Islet precursor cell (in vitro differentiated cells): ENCODE measurements around the gene NDOR1.
"Not testable (repeated sequence)": the region's sequence is repeated elsewhere in the genome, so short reads cannot be mapped to it uniquely, and the experiment has no call there.

ENCODE experiments used
- DNase-seq: peaks from one replicate; pipeline ENCODE4 v3.0.0-alpha.2; 2018

The NDOR1 gene

DNA sequence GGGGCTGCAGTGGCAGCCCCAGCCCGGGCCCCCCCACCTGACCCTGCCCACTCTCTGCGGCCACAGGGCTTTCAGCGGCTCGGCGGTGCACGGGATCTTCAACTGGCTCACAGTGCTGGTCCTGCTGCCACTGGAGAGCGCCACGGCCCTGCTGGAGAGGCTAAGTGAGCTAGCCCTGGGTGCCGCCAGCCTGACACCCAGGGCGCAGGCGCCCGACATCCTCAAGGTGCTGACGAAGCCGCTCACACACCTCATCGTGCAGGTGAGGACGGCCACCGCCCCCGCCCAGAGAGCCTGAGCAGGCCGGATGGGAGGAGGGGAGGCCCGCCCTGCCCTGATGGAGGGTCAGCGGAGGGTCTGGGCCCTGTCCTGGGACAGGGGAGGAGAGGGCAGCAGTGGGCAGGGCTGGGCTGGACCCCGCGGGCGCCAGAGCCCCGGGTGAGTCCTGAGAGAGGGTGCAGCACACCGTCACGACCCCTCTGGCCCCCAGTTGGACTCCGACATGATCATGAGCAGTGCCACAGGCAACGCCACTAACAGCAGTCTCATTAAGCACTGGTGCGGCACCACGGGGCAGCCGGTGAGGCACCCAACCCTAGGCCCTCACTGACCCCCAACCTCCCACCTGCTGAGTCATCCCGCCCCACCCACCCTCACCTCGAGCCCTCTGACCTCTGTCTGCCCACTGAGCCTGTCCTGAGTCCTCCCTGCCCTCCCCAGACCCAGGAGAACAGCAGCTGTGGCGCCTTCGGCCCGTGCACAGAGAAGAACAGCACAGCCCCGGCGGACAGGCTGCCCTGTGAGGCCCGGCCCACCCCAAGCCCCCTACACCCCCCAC, 27.9 kb downstream of the NDOR1 start:
- no peak for DNase-seq

DNA sequence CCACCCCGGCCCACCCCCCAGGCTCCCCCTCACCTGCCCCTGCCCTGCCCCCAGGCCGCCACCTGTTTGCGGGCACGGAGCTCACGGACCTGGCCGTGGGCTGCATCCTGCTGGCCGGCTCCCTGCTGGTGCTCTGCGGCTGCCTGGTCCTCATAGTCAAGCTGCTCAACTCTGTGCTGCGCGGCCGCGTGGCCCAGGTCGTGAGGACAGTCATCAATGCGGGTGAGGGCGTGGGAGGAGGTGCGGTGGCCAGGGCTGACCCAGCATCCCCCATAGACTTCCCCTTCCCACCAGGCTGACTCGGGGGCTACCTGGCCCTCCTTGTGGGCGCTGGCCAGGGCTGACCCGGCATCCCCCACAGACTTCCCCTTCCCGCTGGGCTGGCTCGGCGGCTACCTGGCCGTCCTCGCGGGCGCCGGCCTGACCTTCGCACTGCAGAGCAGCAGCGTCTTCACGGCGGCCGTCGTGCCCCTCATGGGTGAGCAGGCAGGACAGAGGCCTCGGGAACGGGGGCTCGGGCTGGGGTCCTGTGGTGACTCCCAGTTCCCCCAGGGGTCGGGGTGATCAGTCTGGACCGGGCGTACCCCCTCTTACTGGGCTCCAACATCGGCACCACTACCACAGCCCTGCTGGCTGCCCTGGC, 28.7 kb downstream of the NDOR1 start:
- no peak for DNase-seq

DNA sequence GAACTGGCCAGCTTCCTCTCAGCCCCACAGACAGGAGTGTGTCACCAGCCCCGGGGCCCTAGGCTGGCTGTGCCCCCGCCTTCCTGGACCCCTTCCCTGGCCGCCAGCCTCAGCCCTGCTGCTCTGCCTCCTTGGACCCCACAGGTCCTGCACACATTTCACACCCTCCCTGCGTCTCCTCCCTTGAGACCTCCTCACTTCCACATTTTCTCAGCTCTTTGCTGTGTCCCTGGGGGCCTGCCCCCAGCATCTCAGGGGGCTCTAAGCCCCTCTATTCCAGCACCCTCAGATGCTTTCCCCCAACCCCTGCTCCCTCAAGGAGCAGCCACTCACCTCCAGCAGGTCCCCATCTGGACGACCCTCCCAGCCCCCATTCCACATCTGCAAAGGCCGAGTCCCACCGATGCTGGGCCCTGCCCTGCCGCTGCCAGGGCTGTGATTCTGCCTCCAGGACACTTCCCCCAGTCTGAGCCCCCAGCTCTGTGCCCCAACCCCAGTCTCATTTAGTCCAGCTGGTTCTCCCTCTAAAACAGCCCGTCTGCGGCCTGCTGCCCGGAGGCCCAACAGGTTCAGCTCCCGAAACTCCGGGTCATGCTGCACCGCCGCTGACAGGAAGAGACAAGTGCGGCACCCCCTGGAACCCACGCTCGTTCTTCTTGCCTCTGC, 29.4 kb downstream of the NDOR1 start:
- DNase-seq: no peak

DNA sequence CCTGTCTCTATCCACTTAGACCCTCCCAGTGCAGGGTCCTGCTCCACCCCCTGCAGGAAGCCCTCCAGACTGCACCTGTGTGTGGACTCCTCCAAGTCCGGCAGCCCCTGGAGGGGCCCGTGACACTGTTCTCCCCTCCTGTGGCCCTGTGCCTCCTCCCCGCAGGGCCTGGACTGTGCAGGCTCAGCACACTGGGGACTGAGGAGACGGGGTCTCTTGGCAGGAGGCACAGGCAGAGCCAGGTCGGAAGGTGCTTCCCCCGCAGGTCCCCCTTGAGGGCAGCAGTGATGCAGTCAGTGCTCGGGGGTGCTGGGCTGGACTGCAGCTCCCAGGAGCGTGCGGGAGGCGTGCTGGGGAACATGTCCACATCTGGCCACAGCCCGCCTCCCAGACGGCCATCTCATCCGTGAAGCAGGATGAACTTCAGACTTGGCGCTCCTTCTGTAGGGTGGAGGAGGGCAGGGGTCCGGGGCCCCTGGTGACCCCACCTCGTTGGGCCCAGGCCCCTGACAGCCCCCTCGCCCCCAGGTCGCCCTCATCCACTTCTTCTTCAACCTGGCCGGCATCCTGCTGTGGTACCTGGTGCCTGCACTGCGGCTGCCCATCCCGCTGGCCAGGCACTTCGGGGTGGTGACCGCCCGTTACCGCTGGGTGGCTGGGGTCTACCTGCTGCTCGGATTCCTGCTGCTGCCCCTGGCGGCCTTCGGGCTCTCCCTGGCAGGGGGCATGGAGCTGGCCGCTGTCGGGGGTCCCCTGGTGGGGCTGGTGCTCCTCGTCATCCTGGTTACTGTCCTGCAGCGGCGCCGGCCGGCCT, 30.1 kb downstream of the NDOR1 start:
- DNase-seq: no peak

DNA sequence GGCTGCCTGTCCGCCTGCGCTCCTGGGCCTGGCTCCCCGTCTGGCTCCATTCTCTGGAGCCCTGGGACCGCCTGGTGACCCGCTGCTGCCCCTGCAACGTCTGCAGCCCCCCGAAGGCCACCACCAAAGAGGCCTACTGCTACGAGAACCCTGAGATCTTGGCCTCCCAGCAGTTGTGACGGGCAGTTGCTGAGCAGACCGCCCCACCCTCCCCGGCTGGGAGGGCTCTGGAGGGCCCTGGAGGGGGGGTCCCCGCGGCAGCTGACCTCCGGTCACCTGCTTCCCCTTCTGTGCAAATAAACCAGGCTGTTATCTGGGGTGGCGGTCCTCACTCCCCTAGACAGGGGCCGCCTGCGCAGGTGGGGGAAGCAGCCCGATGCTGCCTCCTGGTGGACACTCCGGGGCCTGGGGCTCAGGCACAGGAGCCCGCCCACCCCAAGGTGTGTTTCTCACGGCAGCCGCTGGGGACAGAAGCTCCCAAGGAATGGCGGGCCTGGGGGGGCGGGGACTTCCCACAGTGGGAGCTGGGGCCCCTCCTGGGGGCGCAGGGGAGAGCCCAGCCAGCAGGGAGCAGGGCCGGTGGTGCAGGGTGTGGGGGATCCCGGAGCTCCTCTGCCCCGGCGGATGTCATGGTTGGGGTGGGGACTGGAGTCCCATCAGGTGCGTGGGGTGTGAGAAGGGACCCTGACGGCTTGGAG, 30.9 kb downstream of the NDOR1 start:
- peak; percentile 90 for DNase-seq

DNA sequence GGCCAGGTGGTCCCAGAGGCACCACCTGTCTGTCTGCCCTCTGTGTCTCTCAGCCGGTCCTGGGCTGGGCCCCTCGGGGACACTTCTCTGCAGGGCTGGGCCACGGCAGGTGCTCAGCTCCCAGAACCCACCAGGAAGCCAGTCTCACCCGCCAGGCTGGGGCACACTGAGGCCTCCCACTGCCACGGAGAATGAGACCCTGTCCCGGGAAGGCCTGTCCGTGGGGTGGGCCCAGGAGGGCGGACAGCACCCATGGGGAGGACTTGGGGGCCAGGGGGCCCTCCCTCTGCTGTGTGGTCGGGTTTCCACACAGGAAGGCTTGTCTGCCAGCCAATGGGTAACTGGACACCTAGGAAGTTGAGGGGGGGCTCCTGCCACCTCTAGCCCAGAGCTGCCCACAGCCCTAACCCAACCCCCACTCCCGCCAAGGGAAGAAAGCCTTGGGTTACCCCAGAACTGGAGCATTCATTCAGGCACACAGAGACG, 31.5 kb downstream of the NDOR1 start:
- no peak for DNase-seq

DNA sequence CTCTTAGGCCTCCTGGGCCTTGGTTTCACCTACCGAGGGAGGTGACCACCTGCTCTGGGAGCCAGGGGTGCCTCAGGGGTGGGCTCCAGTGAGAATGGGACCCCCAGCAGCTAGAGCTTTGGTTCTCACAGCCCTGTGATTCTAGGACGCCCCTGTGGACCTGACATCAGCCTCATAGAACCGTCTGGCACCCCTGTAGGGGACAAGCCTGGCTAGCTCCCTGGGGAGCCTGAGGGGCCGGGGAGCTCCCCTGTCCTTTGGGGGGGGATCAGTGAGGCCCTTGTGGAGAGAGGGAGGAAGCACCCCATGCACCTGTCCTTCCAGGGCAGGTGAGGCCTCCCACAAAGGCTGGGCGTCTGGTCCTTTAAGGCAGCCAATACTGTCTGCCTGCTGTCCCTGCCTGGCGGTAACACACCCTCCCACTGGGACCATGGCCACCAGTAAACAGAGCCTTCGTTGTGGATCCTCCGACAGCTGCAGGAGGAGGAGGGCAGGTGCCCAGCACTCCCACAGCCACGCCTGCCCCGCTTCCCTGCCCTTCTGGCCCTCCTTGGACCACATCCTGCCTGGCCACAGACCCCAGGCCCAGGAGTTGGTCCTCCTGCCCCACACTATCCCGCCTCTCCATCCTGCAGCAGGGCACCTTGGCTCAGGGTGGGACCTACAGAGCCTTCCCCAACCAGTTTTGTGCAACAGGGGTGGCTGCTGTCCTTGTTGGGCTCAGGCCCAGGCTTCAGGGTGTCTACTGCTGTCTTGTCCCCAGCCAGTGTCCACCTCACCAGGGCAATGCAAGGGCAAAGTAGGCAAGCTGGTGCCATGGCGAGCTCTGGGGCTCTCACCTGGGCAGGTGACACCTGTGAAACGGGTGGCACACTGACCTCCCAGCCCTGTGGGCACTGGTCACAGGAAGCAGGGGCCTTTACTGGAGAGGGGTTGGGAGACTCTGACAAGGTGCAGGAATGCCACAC, 32.5 kb downstream of the NDOR1 start:
- no peak for DNase-seq

DNA sequence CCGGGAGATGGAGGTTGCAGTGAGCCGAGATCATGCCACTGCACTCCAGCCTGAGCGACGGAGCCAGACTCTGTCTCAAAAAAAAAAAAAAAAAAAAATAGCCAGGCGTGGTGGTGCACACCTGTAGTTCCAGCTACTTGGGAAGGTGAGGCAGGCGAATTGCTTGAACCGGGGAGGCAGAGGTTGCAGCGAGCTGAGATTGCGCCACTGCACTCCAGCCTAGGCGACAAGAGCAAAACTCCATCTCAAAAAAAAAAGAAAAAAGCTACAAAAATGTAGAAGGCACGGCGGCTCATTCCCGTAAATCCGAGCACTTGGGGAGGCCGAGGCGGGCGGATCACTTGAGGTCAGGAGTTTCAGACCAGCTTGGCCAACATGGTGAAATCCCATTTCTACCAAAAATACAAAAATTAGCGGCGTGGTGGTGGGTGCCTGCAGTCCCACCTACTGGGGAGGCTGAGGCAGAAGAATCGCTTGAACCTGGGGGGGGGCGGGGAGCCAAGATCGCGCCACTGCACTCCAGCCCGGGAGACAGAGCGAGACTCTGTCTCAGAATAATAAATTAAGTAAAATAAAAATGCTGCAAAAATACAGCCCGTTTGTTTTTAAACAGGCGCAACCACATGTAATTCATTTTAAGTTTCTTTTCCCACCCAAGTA, 34.2 kb downstream of the NDOR1 start:
- not testable (repeated sequence) for DNase-seq

DNA sequence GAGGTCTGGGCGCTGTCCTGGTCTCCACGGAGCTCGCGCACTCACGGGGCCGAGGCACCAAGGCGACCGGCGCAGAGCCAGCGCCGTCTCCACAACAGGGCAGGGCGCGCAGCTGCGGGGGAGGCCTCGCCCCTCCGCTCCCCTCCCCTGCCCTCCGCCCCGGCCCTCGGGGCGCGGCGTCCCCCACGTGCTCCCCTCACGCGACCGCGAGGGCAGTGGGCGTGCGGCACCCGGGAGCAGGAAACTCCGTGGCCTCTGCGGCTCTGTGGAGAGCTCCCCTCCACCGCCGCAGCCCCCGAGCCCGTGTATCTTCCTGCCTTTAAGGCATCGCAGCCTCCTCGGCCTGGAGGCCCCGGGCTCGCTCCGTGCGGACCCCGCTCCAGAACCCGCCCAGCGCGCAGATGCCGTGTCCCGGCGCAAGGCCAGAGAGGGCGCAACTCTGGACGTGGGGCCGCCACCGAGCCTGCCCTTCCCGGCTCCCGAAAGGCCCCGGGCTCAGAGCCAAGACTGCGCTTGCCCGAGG, 34.9 kb downstream of the NDOR1 start:
- no peak for DNase-seq

DNA sequence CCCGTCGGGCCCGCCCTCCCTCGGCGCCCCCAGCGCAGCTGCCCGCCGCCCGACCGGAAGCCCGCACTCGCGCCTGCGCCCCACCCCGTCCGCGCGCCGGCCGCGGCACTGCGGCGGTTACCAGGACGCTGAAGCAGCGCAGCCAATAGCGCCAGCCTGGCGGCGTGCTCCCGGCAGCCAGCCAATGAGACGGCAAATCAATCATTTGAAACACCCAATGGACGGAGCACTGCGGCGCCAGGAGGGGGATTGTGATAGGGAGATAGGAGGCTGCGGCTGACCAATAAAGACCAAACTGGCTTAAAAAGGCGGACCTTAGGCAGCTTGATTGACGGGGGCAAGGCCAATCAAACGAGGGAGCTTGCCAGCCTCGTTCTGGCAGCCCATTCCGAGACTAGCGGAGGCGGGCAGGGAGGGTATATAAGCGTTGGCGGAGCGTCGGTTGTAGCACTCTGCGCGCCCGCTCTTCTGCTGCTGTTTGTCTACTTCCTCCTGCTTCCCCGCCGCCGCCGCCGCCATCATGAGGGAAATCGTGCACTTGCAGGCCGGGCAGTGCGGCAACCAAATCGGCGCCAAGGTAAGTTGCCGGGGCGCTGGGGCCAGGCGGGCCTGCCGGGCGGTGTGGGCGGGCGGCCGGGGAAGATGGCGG, 35.5 kb downstream of the NDOR1 start, which contains the start of gene TUBB4B:
Gene TUBB4B (plus strand): TSS at position 447 of the 649 bp plus-strand sequence. CDS start 74 bp downstream, at position 521.
- peak; percentile 100 for DNase-seq

DNA sequence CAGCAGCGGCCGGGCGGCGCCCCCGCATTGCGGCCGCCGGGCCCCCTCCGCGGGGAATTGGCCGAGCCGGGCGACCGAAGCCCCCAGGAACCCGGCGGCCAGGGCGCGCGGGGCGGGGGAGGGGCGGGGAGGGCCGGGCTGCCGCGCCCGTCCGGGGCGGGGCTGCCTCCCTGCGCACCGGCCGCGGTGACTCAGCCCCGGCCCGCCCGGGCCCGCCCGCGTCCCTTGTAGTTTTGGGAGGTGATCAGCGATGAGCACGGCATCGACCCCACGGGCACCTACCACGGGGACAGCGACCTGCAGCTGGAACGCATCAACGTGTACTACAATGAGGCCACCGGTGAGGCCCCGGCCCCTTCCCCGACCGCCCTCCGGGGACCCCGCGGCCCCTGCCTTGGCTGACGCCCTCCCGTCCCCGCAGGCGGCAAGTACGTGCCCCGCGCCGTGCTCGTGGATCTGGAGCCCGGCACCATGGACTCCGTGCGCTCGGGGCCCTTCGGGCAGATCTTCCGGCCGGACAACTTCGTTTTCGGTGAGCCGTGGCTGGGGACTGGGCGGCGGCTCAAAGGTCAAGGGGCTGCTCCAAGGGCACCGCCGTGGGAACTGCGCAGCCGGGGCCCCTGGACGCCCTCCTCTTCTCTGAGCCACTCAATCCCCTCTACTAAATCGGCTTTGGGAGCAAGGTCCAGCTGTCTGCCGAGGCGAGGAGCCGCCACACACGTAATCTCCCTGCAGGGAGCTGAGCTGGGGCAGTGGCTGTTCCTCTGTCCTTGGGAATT, 36.2 kb downstream of the NDOR1 start:
- no peak for DNase-seq

DNA sequence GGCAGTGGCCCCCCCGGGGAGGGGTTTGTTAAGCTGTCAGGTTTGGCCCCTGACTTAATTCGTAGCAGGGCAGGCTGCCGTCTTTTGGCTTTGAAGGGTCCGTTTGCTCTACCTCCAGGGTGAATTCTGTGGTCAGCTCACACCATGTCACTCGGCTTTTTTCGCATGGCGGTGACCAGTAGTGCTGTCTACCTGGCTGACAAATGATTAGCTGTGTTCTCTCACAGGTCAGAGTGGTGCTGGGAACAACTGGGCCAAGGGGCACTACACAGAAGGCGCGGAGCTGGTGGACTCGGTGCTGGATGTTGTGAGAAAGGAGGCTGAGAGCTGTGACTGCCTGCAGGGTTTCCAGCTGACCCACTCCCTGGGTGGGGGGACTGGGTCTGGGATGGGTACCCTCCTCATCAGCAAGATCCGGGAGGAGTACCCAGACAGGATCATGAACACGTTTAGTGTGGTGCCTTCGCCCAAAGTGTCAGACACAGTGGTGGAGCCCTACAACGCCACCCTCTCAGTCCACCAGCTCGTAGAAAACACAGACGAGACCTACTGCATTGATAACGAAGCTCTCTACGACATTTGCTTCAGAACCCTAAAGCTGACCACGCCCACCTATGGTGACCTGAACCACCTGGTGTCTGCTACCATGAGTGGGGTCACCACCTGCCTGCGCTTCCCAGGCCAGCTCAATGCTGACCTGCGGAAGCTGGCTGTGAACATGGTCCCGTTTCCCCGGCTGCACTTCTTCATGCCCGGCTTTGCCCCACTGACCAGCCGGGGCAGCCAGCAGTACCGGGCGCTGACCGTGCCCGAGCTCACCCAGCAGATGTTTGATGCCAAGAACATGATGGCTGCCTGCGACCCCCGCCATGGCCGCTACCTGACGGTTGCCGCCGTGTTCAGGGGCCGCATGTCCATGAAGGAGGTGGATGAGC, 37.0 kb downstream of the NDOR1 start:
- no peak for DNase-seq

DNA sequence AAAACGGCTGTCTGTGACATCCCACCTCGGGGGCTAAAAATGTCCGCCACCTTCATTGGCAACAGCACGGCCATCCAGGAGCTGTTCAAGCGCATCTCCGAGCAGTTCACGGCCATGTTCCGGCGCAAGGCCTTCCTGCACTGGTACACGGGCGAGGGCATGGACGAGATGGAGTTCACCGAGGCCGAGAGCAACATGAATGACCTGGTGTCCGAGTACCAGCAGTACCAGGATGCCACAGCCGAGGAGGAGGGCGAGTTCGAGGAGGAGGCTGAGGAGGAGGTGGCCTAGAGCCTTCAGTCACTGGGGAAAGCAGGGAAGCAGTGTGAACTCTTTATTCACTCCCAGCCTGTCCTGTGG, 37.7 kb downstream of the NDOR1 start:
- not testable (repeated sequence) for DNase-seq

DNA sequence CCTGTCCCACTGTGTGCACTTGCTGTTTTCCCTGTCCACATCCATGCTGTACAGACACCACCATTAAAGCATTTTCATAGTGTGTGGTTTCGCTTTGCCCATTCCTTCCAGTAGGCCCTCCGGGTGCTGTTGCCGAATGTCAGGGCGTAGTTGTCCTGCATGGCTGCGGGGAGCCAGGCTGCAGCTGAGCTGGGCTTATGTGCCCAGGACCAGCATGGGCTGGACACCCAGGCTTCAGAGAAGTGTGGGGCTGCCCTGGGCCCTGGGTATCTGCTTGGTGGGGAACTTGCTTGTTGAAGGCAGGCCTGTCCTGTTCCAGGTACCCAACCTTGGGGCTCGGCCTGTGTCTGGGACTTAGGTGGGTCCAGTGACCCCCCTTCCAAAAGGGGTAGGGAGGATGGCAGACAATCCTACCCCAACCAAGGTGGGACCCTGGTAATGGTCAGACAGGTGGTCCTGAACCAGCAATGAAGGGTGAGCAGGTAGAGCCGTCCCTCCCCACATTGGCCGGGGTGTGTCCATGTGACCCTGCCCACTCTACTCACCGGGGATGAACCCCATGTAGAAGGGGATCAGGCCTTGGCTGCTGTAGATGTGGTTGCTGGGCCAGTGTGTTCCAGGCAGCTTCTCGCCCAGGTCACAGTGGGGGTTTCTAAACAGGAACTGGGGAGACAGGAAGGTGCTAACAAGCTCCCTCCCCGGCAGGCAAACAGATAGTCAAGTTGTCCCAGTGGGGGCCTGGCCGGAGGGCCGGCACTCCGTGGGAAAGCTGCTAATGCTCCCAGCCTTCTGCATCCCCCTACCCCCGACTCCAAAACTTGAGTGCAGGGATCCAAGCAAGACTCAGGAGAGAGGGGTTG, 38.4 kb downstream of the NDOR1 start:
- DNase-seq: no peak

DNA sequence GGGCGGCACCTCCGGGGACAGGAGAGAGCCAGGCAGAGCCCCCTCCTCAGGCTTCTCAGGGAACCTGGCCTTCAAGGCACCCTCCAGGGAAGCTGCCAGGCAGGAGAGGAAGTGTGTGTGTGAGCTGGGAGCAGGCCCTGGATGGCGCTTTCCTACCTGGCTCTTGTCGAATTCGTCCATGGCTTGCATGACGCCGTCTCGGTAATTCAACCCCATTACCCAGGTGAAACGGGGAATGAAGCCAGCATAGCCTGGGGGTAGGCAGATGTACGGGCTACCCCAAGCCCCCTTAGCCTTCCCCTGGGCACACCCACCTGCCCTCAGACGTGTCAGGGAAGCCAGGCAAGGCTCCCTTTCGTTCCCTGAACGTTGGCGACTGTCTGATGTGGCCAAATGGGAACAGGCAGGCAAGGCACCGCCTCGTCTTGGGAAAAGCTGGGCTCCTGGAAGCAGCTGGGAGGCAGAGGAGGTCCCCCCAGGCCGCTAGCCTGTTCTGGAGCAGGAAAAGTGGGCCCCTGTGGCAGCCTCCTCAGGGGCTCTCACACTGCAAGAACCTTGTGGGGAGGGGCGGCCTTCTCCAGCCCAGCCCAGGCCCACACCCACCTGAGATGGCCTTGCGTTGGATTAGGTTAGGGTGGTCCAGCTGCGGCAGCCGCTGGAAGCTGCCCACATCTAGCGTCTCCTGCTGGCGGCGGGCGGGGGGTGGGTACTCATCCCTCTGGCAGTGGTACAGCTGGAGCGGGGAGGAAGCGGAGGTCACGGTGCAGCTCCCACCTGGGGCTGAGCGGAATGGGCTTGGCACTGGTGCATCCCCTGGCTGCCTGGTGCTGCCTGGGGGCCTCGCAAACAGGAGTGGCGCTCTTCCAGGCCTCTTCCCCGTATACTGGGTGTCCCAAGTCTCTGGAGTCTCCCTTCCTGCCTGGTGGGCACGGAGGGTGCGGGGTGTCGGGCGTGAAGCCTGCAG, 39.3 kb downstream of the NDOR1 start:
- no peak for DNase-seq
